Measurements from ENCODE around the gene CCDC157. TPM values are rescaled to one million over a fixed set of nuclear protein-coding genes. Genes with fewer than 3 reads are reported as not detected.

CCDC157 gene
- total RNA-seq, result 1 to 10 TPM in 2 of 4 donors, under 1 TPM in 2; 0.41 to 1.4 (median 1.1) TPM

- in situ Hi-C loops (cut with MboI; ENCODE audit: low sequenced_read_pairs in 4 of 4), result no loop called here
- intact Hi-C loops (cut with DNase I; ENCODE audit: low total_unique reads), result loop anchor here (1.0 kb wide), 4 partner anchors 29 to 68 kb away; partner anchors contain the start of gene RNF215
- no peaks in the 10 kb centered on the region for H3K9me3 ChIP-seq
- peaks cover 0 to 13% of the 10 kb centered on the region in 2 donors for H3K36me3 ChIP-seq
- peaks cover 23 to 32% of the 10 kb centered on the region in 2 donors for H3K4me1 ChIP-seq
- H3K27me3 ChIP-seq, result no peaks in the 10 kb centered on the region
- peak within 1 kb of the TSS; percentile 78 to 98 (median 92) for H3K4me3 ChIP-seq
- TF ChIP-seq CTCF (IDR thresholded peaks at IDR 0.05 in 4 of 5, conservative IDR thresholded peaks at IDR 0.05 in 1 of 5) (no peak), POLR2A (IDR thresholded peaks at IDR 0.05) (peak; percentile 85 to 86)
- ATAC-seq (peak; percentile 98), DNase-seq (peak; percentile 75 to 81)
- H3K27ac ChIP-seq, result peak within 1 kb of the TSS; percentile 93 to 97 (median 94)
These were observed at the start of gene CCDC157, which contains the start of gene SF3A1 for GRCh38 chr22:30356449-30357235. Gene CCDC157 (plus strand): TSS chr22:30357007. CDS start chr22:30366001, 8,994 bp downstream. Gene SF3A1 (minus strand): TSS chr22:30356894. CDS start chr22:30356792, 102 bp downstream.

DNA sequence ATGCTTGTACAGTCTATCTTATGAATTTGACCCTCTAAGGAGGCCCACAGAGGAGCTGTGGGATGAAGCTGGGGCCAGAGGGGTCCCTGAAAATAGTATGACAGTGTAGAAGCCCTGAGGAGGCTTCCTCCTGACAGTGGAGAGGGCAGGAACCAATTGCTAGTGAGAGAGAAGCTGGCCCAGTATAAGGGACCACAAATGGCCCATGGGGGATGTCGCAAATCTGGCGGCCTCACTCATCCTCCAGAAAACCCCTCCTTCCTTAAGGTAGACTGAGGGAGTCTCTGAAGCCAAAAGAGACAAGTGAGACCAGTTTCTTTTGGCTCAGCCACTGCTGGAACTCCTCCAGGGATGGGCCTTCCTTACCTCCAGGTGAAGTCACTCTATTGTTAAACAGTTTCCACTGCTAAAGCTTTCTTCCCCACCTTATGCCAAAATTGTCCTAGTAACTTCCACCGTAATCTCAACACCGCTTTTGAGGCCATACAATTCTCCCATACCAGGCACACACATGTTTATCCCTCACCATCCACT, 49.7 kb upstream of the CCDC157 start:
- TF ChIP-seq POLR2A (IDR thresholded peaks at IDR 0.05) (no peak), CTCF (IDR thresholded peaks at IDR 0.05 in 4 of 5, conservative IDR thresholded peaks at IDR 0.05 in 1 of 5) (no peak)
- intact Hi-C loops (cut with DNase I; ENCODE audit: low total_unique reads) (no loop called here), in situ Hi-C loops (cut with MboI; ENCODE audit: low sequenced_read_pairs in 4 of 4) (no loop called here)
- ATAC-seq (no peak), DNase-seq (no peak)
- H3K36me3 ChIP-seq, result no peaks in the 10 kb centered on the region
- no peaks in the 10 kb centered on the region for H3K27me3 ChIP-seq
- H3K27ac ChIP-seq, result peak overlapping the region; percentile 67 to 86 (median 70)
- peaks cover 67 to 86% of the 10 kb centered on the region in 2 donors for H3K4me1 ChIP-seq
- H3K4me3 ChIP-seq, result no peak overlapping the region
- H3K9me3 ChIP-seq, result no peaks in the 10 kb centered on the region

DNA sequence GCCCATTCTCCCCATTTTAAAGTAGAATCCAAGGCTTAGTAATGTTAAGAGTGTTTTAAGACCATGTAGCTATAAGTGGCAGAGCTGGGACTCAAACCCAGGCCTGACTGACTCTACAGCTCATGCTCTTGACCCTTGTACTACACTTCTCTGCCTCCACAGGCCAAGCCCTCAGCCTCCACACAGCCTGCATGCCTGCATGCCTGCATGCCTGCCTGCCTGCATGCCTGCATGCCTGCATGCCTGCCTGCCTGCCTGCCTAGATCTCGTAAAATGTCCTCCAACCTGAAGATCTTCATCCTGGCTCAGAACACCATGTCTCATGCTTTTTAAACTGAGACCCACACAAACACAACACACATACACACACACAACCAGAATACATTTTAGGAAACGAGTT, 48.7 kb upstream of the CCDC157 start:
- H3K4me3 ChIP-seq, result no peak overlapping the region
- intact Hi-C loops (cut with DNase I; ENCODE audit: low total_unique reads) (no loop called here), in situ Hi-C loops (cut with MboI; ENCODE audit: low sequenced_read_pairs in 4 of 4) (no loop called here)
- H3K9me3 ChIP-seq, result no peaks in the 10 kb centered on the region
- no peaks in the 10 kb centered on the region for H3K27me3 ChIP-seq
- H3K27ac ChIP-seq, result peak overlapping the region in 1 of 4 donors; percentile 86
- H3K36me3 ChIP-seq, result no peaks in the 10 kb centered on the region
- no peak for TF ChIP-seq CTCF (IDR thresholded peaks at IDR 0.05 in 4 of 5, conservative IDR thresholded peaks at IDR 0.05 in 1 of 5)
- TF ChIP-seq POLR2A (IDR thresholded peaks at IDR 0.05), result no peak
- ATAC-seq (no peak), DNase-seq (no peak)
- H3K4me1 ChIP-seq, result peaks cover 71 to 86% of the 10 kb centered on the region in 2 donors

GRCh38 chr22:30308518-30309230, 48.1 kb upstream of the CCDC157 start:
- in situ Hi-C loops (cut with MboI; ENCODE audit: low sequenced_read_pairs in 4 of 4) (no loop called here), intact Hi-C loops (cut with DNase I; ENCODE audit: low total_unique reads) (no loop called here)
- DNase-seq (no peak), ATAC-seq (no peak)
- peak overlapping the region; percentile 3 to 86 (median 64) for H3K27ac ChIP-seq
- H3K4me3 ChIP-seq, result no peak overlapping the region
- no peaks in the 10 kb centered on the region for H3K9me3 ChIP-seq
- H3K4me1 ChIP-seq, result peaks cover 72 to 81% of the 10 kb centered on the region in 2 donors
- TF ChIP-seq POLR2A (IDR thresholded peaks at IDR 0.05) (no peak), CTCF (IDR thresholded peaks at IDR 0.05 in 4 of 5, conservative IDR thresholded peaks at IDR 0.05 in 1 of 5) (no peak)
- no peaks in the 10 kb centered on the region for H3K36me3 ChIP-seq
- H3K27me3 ChIP-seq, result no peaks in the 10 kb centered on the region

Measured in gastrocnemius medialis (tissue), 4 donors.